HepG2 (cell line): ENCODE results near the gene CARS2. TPM values are rescaled to one million over a fixed set of nuclear protein-coding genes. Genes with fewer than 3 reads are reported as not detected.

Experiments used
- ATAC-seq: fragments of 200-7000 bp; cut with Tn5 transposase; 3 replicates; pipeline ENCODE4 v1.9.1; 2020; ENCODE audit warnings: mild to moderate bottlenecking, moderate library complexity
- BruUV-seq: library from RNA; stranded (reverse); fragments of 400-500 nt; replicated peaks from 2 replicates; lab custom pipeline; 2021; lab: Mats Ljungman, UMichigan
- CTCF ChIA-PET: fragments of 300-600 bp; formaldehyde crosslinking; extraction: SDS; loops from one replicate; lab custom pipeline; 2021; ENCODE audit warnings: low total read pairs, inconsistent platforms, low intra/inter-chr PET ratio; lab: Yijun Ruan, JAX
- POLR2A ChIA-PET: fragments of 350-600 bp; sonication (Branson Sonifier 250); formaldehyde crosslinking; loops from one replicate; lab custom pipeline; 2020; ENCODE audit warnings: antibody characterized with exemption, inconsistent platforms; lab: Yijun Ruan, JAX
- DNase-seq: peaks from one replicate; pipeline ENCODE4 v3.0.0-alpha.2; 2015; ENCODE audit warnings: low spot score
- FAIRE-seq: peaks from 3 replicates; lab custom pipeline; 2011; peaks lifted over from hg19 to GRCh38; lab: Jason Lieb, UNC
- H2AFZ ChIP-seq: one replicate; pipeline ENCODE4 v1.6.1; 2011; ENCODE audit warnings: low read length, inconsistent platforms
- H3K27ac ChIP-seq: fragments of 300-600 bp; 3 replicates; pipeline ENCODE4 v1.8.0; 2011; ENCODE audit warnings: mixed run types, mild to moderate bottlenecking, mixed read lengths, low read length, inconsistent platforms; ENCODE audit not compliant: insufficient read depth; ENCODE audit errors: extremely low read length
- H3K27me3 ChIP-seq, 2 experiments: fragments of 200-600 bp in 1 of 2; 2 replicates in 1 of 2; 3 replicates in 1 of 2; pipeline versions ENCODE4 v1.6.0 to v1.8.0; 2011; ENCODE audit warnings: low read length in 2 of 2, mild to moderate bottlenecking in 2 of 2, moderate library complexity in 2 of 2, inconsistent platforms in 1 of 2; ENCODE audit not compliant: insufficient read depth in 2 of 2, control insufficient read depth in 1 of 2
- H3K36me3 ChIP-seq, 2 experiments: fragments of 200-600 bp in 1 of 2; replicated peaks in 1 of 2; 2 replicates in 1 of 2; 3 replicates in 1 of 2; pipeline versions ENCODE4 v1.5.1 to v1.8.0; 2011; ENCODE audit warnings: low read length in 2 of 2, inconsistent platforms in 1 of 2; ENCODE audit not compliant: insufficient read depth in 2 of 2, control insufficient read depth in 1 of 2
- H3K4me1 ChIP-seq: 2 replicates; pipeline ENCODE4 v1.5.1; 2012; ENCODE audit warnings: low read length, inconsistent platforms; ENCODE audit not compliant: insufficient read depth
- H3K4me2 ChIP-seq: 2 replicates; pipeline ENCODE4 v1.6.0; 2011; ENCODE audit warnings: low read depth, low read length, inconsistent platforms
- H3K4me3 ChIP-seq, 3 experiments: fragments of 200-600 bp in 1 of 3; sonication (generic), shearing (Covaris generic) in 1 of 3; replicated peaks in 1 of 3; 2 replicates each; pipeline ENCODE4 v1.5.1; 2011 to 2016; ENCODE audit warnings: low read length in 3 of 3, inconsistent platforms in 2 of 3, low read depth in 2 of 3, mild to moderate bottlenecking in 2 of 3, control low read depth in 1 of 3, mixed read lengths in 1 of 3; ENCODE audit not compliant: insufficient read depth in 1 of 3
- H3K79me2 ChIP-seq: one replicate; pipeline ENCODE4 v1.6.1; 2011; ENCODE audit warnings: low read length, inconsistent platforms; ENCODE audit not compliant: insufficient read depth
- H3K9ac ChIP-seq: 2 replicates; pipeline ENCODE4 v1.6.0; 2011; ENCODE audit warnings: mild to moderate bottlenecking, low read depth, low read length, inconsistent platforms; ENCODE audit not compliant: insufficient read depth
- H3K9me3 ChIP-seq: 2 replicates; pipeline ENCODE4 v1.5.1; 2012; ENCODE audit warnings: mild to moderate bottlenecking, low read length
- H4K20me1 ChIP-seq: 2 replicates; pipeline ENCODE4 v1.6.0; 2011; ENCODE audit warnings: inconsistent platforms, mild to moderate bottlenecking, low read length, moderate library complexity; ENCODE audit not compliant: insufficient read depth
- BRD4 ChIP-seq: sonication (generic); formaldehyde crosslinking; IDR thresholded peaks from 2 replicates; pipeline ENCODE4 v1.4.0; 2020; ENCODE audit warnings: missing genetic modification reagents
- DR1 ChIP-seq: sonication (generic); formaldehyde crosslinking; IDR thresholded peaks from 2 replicates; pipeline ENCODE4 v1.8.0; 2021; ENCODE audit warnings: mild to moderate bottlenecking, missing genetic modification reagents, inconsistent platforms
- ELF1 ChIP-seq: sonication (generic); formaldehyde crosslinking; IDR thresholded peaks from 2 replicates; pipeline ENCODE4 v1.4.0; 2020; ENCODE audit warnings: missing genetic modification reagents
- ELF3 ChIP-seq: IDR thresholded peaks from 2 replicates; pipeline ENCODE4 v1.6.1; 2016; ENCODE audit warnings: missing genetic modification reagents, missing compliant biosample characterization
- EZH2 ChIP-seq: conservative IDR thresholded peaks from 2 replicates; pipeline ENCODE4 v1.6.1; 2012; ENCODE audit warnings: mild to moderate bottlenecking, low read depth, low read length, moderate library complexity
- ZNF790 ChIP-seq: sonication (generic); formaldehyde crosslinking; IDR thresholded peaks from 2 replicates; pipeline ENCODE4 v1.8.0; 2022; ENCODE audit warnings: missing genetic modification reagents, mild to moderate bottlenecking, borderline replicate concordance
- WGBS: methylation state at CpG from one replicate; pipeline ENCODE4 v1.1.6; 2017; ENCODE audit warnings: low lambda C conversion rate; 5-methylcytosine and 5-hydroxymethylcytosine counted together
- in situ Hi-C: cut with HindIII; loops from 2 replicates; pipeline ENCODE4 v1.10.0; 2017; ENCODE audit warnings: low pct_unique_long_range_greater_than_20kb; ENCODE audit not compliant: extremely low pct_ligation_motif_present
- intact Hi-C: fragments of 100-400 bp; cut with micrococcal nuclease; formaldehyde crosslinking; loops from one replicate; pipeline ENCODE4 v1.10.0; 2022; ENCODE audit not compliant: unreplicated experiment
- polyA plus RNA-seq, 8 experiments: library from polyadenylated mRNA; depleted of rRNA in 3 of 8; stranded (reverse) in 7 of 8; unstranded in 1 of 8; fragments of >200 nt; fragmentation: Illumina TruSeq in 4 of 8; extraction: Trizol in 4 of 8; gene quantifications; 2 replicates each; pipeline versions ENCODE4 v1.2.1 to v1.2.3, GENCODE V29; 2011 to 2016; ENCODE audit warnings: low read depth in 4 of 8, missing spikeins in 1 of 8, mixed read lengths in 1 of 8; ENCODE audit not compliant: insufficient read depth in 1 of 8
- total RNA-seq, 5 experiments: library from RNA; depleted of rRNA; stranded (reverse); fragments of >200 nt; fragmentation: Illumina TruSeq; extraction: Trizol; gene quantifications; 2 replicates each; pipeline ENCODE4 v1.2.3, GENCODE V29; 2016; ENCODE audit warnings: low read depth in 1 of 5
- TF ChIP-seq, protein P1 (sequence below): sonication (generic); formaldehyde crosslinking; IDR thresholded peaks from 2 replicates; pipeline ENCODE4 v1.4.0; 2020; ENCODE audit warnings: missing genetic modification reagents
- TF ChIP-seq, protein P2 (sequence below): sonication (generic); formaldehyde crosslinking; conservative IDR thresholded peaks from 2 replicates; pipeline ENCODE4 v1.5.0; 2020; ENCODE audit warnings: missing genetic modification reagents

Gene CARS2
- total and polyA plus RNA-seq, 2 of the 13 experiments (the other 11 are each of a cell fraction or from before 2014, with no cell fraction given) = 41.1 to 59.3 TPM

DNA sequence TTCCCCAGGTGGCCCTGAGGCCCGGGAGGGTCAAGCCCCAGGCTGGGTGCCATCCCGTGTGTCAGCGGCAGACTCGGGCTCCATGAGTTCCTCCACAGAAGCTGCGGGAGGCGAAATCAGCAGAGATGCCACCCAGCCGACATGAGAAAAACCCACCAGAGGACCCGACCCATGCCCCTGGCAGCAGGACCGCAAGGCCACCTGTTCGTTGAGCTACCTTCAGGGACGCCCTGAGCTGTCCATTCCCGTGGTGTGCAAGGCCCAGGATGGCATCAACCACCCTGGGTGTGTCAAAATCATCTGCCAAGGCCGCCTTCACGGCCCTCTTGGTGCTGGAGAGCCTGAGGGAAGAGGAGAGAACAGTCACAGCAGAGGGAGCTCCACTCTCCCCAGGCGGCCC is 60.2 kb downstream of the CARS2 start:
- peaks cover 1% of the 10 kb centered on the region; the same call in 1 of the 2 replicates for H4K20me1 ChIP-seq
- no peak for TF ChIP-seq BRD4
- TF ChIP-seq ELF1 (CRISPR knock-in tag) = no peak
- no peak for TF ChIP-seq DR1 (CRISPR knock-in tag)
- TF ChIP-seq, protein P1, sequence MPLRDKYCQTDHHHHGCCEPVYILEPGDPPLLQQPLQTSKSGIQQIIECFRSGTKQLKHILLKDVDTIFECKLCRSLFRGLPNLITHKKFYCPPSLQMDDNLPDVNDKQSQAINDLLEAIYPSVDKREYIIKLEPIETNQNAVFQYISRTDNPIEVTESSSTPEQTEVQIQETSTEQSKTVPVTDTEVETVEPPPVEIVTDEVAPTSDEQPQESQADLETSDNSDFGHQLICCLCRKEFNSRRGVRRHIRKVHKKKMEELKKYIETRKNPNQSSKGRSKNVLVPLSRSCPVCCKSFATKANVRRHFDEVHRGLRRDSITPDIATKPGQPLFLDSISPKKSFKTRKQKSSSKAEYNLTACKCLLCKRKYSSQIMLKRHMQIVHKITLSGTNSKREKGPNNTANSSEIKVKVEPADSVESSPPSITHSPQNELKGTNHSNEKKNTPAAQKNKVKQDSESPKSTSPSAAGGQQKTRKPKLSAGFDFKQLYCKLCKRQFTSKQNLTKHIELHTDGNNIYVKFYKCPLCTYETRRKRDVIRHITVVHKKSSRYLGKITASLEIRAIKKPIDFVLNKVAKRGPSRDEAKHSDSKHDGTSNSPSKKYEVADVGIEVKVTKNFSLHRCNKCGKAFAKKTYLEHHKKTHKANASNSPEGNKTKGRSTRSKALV (CRISPR knock-in tag) = no peak
- TF ChIP-seq ZNF790 (CRISPR knock-in tag) = no peak
- TF ChIP-seq, protein P2, sequence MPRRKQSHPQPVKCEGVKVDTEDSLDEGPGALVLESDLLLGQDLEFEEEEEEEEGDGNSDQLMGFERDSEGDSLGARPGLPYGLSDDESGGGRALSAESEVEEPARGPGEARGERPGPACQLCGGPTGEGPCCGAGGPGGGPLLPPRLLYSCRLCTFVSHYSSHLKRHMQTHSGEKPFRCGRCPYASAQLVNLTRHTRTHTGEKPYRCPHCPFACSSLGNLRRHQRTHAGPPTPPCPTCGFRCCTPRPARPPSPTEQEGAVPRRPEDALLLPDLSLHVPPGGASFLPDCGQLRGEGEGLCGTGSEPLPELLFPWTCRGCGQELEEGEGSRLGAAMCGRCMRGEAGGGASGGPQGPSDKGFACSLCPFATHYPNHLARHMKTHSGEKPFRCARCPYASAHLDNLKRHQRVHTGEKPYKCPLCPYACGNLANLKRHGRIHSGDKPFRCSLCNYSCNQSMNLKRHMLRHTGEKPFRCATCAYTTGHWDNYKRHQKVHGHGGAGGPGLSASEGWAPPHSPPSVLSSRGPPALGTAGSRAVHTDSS (CRISPR knock-in tag) = no peak
- no peak for TF ChIP-seq EZH2
- no peak for TF ChIP-seq ELF3 (CRISPR knock-in tag)
- BruUV-seq = no TSS peak
- peaks cover 11 to 39% of the 10 kb centered on the region in 2 experiments for H3K36me3 ChIP-seq
- ATAC-seq = no peak; the same call in 2 of the 3 replicates
- no peak overlapping the region for H2AFZ ChIP-seq
- no CpG with 5 or more reads among the region's 15 CpGs for WGBS
- no peak overlapping the region for H3K4me2 ChIP-seq
- H3K9me3 ChIP-seq = no peaks in the 10 kb centered on the region
- no peak overlapping the region for H3K4me3 ChIP-seq
- in situ Hi-C loops = no loop called here
- ChIA-PET POLR2A (no interaction called here), CTCF (no interaction called here)
- H3K27me3 ChIP-seq = no peaks in the 10 kb centered on the region
- no peak for FAIRE-seq
- no peak overlapping the region for H3K27ac ChIP-seq
- H3K9ac ChIP-seq = no peak overlapping the region
- DNase-seq = no peak
- H3K79me2 ChIP-seq = no peaks in the 10 kb centered on the region
- H3K4me1 ChIP-seq = no peaks in the 10 kb centered on the region
- intact Hi-C loops = no loop called here
